Natural killer cell treated with Interleukin-12 subunit alpha and Interleukin-12 subunit beta and Interleukin-15 and Interleukin-18, amount 100 ng/mL, for 72 hours (primary cell): ENCODE results near the gene SHISA8. TPM values are rescaled to one million over a fixed set of nuclear protein-coding genes. Genes with fewer than 3 reads are reported as not detected.
"Not testable (repeated sequence)": the region's sequence is repeated elsewhere in the genome, so short reads cannot be mapped to it uniquely, and the experiment has no call there.

ENCODE experiments used
- ATAC-seq, 2 donors: fragments of 150-1000 bp; cut with Tn5 transposase in 1 of 2; sonication (Bioruptor Pico), chemical (Tn5 transposase) in 1 of 2; 2 replicates each; pipeline ENCODE4 v1.10.0; 2021
- DNase-seq: peaks from one replicate; pipeline ENCODE4 v3.0.0; 2022; ENCODE audit warnings: low spot score
- H3K27ac Mint-ChIP-seq, 2 donors: 1 replicate in 1 of 2; 2 replicates in 1 of 2; pipeline ENCODE4 v1.8.0; 2022; ENCODE audit warnings: mixed read lengths in 2 of 2, mild to moderate bottlenecking in 1 of 2, moderate library complexity in 1 of 2
- H3K27me3 Mint-ChIP-seq, 2 donors: 1 replicate in 1 of 2; 2 replicates in 1 of 2; pipeline ENCODE4 v1.8.0; 2022; ENCODE audit warnings: mixed read lengths in 2 of 2
- H3K36me3 Mint-ChIP-seq: one replicate; pipeline ENCODE4 v1.8.0; 2022; ENCODE audit warnings: mixed read lengths
- H3K4me1 Mint-ChIP-seq, 2 donors: 1 replicate in 1 of 2; 2 replicates in 1 of 2; pipeline ENCODE4 v1.8.0; 2022; ENCODE audit warnings: low read depth in 2 of 2, mixed read lengths in 2 of 2, mild to moderate bottlenecking in 1 of 2
- H3K4me3 Mint-ChIP-seq: one replicate; pipeline ENCODE4 v1.8.0; 2022; ENCODE audit warnings: mixed read lengths
- H3K9me3 Mint-ChIP-seq: 2 replicates; pipeline ENCODE4 v1.8.0; 2022; ENCODE audit warnings: mixed read lengths
- total RNA-seq, 2 donors: library from RNA; stranded (reverse); gene quantifications; one replicate each; pipeline ENCODE4 v1.2.3, GENCODE V29; 2022

SHISA8 gene
- total RNA-seq, 2 donors from 2014 or later, result not detected

DNA sequence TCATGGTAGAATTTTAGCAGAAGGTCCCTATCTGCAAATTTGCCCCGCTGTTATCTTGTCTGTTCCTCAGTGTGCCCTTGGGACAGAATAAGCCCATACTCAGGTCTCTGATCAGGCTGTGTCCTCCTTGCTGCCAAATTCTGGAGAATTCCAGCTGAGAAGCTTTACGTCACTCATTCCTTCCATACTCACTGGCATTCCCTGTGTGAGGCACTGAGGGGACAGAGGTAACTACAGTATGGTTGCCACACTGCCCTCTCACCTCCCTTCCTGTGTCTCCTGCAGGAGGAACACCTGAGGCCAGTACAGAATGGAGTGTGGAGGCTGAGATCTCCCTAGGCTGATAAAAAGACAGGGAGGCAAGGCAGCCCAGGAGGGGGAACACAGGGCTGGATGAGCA lies 31.5 kb downstream of the SHISA8 start:
- no peak overlapping the region for H3K27ac Mint-ChIP-seq
- H3K9me3 Mint-ChIP-seq, result no peaks in the 10 kb centered on the region
- H3K4me1 Mint-ChIP-seq, result peaks cover 0 to 17% of the 10 kb centered on the region in 2 donors
- DNase-seq, result no peak
- no peak overlapping the region for H3K4me3 Mint-ChIP-seq
- no peak for ATAC-seq
- no peaks in the 10 kb centered on the region for H3K27me3 Mint-ChIP-seq
- H3K36me3 Mint-ChIP-seq, result peaks cover 40% of the 10 kb centered on the region

DNA sequence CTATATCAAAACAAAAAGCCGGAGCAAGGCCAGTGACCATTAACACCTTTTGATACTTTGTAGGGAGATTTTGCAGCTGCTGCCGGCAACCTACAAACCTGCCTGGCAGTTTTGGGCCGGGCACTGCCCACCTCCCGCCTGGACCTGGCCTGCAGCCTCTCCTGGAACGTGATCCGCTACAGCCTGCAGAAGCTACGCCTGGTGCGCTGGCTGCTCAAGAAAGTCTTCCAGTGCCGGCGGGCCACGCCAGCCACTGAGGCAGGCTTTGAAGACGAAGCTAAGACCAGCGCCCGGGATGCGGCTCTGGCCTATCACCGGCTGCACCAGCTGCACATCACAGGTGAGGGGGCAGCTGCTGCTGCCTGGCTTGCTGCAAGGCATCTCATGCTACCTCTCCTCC lies 34.2 kb downstream of the SHISA8 start:
- Mint-ChIP-seq H3K27me3 (no peaks in the 10 kb centered on the region), H3K4me1 (peaks cover 6 to 17% of the 10 kb centered on the region in 2 donors), H3K9me3 (no peaks in the 10 kb centered on the region), H3K27ac (no peak overlapping the region), H3K4me3 (no peak overlapping the region), H3K36me3 (peaks cover 37% of the 10 kb centered on the region)
- ATAC-seq (no peak), DNase-seq (no peak)

GRCh38 chr22:41876675-41877074 lies 38.2 kb downstream of the SHISA8 start:
- Mint-ChIP-seq H3K27me3 (no peaks in the 10 kb centered on the region), H3K36me3 (peaks cover 31% of the 10 kb centered on the region), H3K4me1 (peaks cover 6 to 18% of the 10 kb centered on the region in 2 donors), H3K27ac (peak overlapping the region in 1 of 2 donors; percentile 29), H3K4me3 (no peak overlapping the region), H3K9me3 (no peaks in the 10 kb centered on the region)
- ATAC-seq (no peak), DNase-seq (no peak)

DNA sequence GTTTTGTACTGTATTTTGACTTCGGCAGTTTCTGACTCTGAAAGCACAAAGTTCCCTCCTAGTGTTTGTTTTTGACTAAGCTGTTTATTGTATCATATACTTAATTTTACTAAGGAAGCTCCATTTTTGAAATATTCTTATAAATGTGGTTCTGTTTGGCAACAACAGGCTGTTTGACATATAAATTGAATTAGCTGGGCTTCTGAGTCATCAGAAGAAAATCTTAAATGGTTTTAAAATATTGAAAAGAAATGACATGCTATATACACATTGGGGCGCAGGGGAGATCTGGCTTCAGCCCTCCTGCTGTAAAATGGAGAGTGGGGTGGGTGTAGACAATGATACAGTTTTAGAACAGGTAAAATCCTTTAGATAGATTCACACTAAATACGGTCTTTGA lies 38.6 kb downstream of the SHISA8 start:
- H3K9me3 Mint-ChIP-seq, result no peaks in the 10 kb centered on the region
- H3K4me3 Mint-ChIP-seq, result no peak overlapping the region
- ATAC-seq (no peak), DNase-seq (no peak)
- no peaks in the 10 kb centered on the region for H3K27me3 Mint-ChIP-seq
- peaks cover 29% of the 10 kb centered on the region for H3K36me3 Mint-ChIP-seq
- peaks cover 6 to 18% of the 10 kb centered on the region in 2 donors for H3K4me1 Mint-ChIP-seq
- peak overlapping the region in 1 of 2 donors; percentile 29 for H3K27ac Mint-ChIP-seq

DNA sequence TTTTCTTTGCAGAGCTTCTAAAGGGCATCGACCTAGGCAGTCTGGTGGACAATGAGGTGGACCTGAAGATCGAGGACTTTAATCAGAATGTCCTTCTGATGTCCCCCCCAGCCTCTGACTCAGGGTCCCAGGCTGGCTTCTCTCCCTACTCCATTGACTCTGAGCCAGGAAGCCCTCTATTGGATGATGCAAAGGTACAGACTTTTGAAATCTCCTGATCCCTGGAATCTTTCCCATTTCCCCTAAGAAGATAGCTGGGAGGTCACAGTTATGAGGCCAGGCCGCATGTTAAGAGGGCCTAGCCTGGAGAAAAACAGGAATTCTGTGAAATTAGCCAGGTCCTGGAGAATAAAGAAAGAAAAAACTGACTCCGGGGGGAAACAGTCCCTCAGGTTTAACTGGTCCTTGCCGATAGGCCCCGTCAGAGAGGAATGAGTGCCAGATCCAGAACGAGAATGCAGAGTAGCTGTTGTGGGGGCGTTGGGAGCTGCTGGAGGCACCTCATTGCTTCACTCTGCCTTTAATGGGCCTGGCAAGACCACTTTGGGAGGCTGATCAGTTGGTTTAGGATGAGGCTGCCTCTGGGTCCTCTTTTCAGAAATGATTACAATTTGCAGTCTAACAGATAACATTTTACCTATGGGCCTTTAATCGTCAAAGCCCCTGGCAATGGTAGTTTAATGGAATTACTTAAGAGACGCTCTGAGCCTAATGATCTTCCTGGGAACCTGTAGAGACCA lies 39.2 kb downstream of the SHISA8 start:
- Mint-ChIP-seq H3K27ac (peak overlapping the region in 1 of 2 donors; percentile 29), H3K36me3 (peaks cover 29% of the 10 kb centered on the region), H3K9me3 (no peaks in the 10 kb centered on the region), H3K4me3 (no peak overlapping the region), H3K27me3 (no peaks in the 10 kb centered on the region), H3K4me1 (peaks cover 6 to 18% of the 10 kb centered on the region in 2 donors)
- DNase-seq (no peak), ATAC-seq (no peak)

GRCh38 chr22:41874090-41874489 lies 40.8 kb downstream of the SHISA8 start:
- Mint-ChIP-seq H3K4me3 (no peak overlapping the region), H3K27ac (no peak overlapping the region), H3K9me3 (no peaks in the 10 kb centered on the region), H3K4me1 (peaks cover 6 to 15% of the 10 kb centered on the region in 2 donors), H3K36me3 (peaks cover 26% of the 10 kb centered on the region), H3K27me3 (no peaks in the 10 kb centered on the region)
- no peak for DNase-seq
- no peak for ATAC-seq

GRCh38 chr22:41873391-41873790 lies 41.5 kb downstream of the SHISA8 start:
- no peak overlapping the region for H3K4me3 Mint-ChIP-seq
- ATAC-seq (peak; percentile 52 to 58), DNase-seq (no peak)
- H3K9me3 Mint-ChIP-seq, result no peaks in the 10 kb centered on the region
- H3K4me1 Mint-ChIP-seq, result peaks cover 6 to 12% of the 10 kb centered on the region in 2 donors
- peak overlapping the region in 1 of 2 donors; percentile 82 for H3K27ac Mint-ChIP-seq
- no peaks in the 10 kb centered on the region for H3K27me3 Mint-ChIP-seq
- peaks cover 20% of the 10 kb centered on the region for H3K36me3 Mint-ChIP-seq

DNA sequence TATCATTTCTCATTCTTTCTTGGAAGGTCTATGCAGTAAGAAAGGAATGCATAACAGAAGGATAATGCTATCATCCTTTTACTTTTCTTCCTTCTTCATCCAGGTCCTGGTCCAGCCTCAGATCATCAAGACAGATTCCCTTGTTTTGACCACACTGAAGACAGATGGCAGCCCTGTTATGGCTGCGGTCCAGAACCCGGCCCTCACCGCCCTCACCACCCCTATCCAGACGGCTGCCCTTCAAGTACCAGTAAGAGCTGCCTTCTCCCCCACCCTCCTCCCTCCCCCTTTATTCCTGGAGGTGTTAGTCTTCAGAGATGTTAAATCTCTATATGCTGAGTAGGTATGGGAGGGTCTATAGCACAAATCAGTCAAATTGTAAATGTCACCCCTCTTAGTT lies 44.1 kb downstream of the SHISA8 start:
- Mint-ChIP-seq H3K27me3 (no peaks in the 10 kb centered on the region), H3K4me3 (no peak overlapping the region), H3K9me3 (no peaks in the 10 kb centered on the region), H3K4me1 (peaks cover 0 to 19% of the 10 kb centered on the region in 2 donors), H3K27ac (peak overlapping the region in 1 of 2 donors; percentile 19), H3K36me3 (peaks cover 12% of the 10 kb centered on the region)
- no peak for ATAC-seq
- DNase-seq, result no peak

DNA sequence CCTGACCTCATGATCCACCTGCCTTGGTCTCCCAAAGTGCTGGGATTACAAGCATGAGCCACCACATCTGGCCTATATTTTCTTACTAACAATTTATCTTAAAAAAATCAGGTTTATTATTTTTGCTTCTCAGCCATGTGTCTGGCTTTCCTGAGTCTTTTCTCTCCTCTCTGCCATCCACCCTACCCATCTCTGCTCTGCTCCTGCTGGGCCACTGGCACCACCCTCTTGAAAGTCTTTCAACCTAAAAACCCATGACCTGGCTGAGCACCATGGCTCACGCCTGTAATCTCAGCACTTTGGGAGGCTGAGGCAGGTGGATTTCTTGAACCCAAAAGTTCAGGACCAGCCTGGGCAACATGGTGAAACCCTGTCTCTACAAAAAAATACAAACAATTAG lies 44.8 kb downstream of the SHISA8 start:
- ATAC-seq, H3K9me3 Mint-ChIP-seq, H3K4me3 Mint-ChIP-seq, DNase-seq, H3K27me3 Mint-ChIP-seq, H3K27ac Mint-ChIP-seq, H3K36me3 Mint-ChIP-seq: not testable (repeated sequence)
- H3K4me1 Mint-ChIP-seq, result peaks cover 0 to 21% of the 10 kb centered on the region in 2 donors

DNA sequence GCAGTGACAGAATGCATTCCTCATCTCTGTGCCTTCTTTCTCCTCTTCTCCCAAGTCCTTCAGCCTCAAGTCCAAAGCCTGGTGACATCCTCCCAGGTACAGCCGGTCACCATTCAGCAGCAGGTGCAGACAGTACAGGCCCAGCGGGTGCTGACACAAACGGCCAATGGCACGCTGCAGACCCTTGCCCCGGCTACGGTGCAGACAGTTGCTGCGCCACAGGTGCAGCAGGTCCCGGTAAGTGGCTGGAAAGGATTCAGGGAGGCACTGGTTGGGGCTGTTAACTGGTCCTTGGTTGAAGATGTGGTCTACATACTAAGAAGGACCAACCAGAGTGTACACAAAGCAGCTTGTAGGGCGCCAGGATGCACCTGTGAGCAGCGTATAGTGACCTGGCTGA lies 46.3 kb downstream of the SHISA8 start:
- Mint-ChIP-seq H3K4me3 (no peak overlapping the region), H3K36me3 (peaks cover 4% of the 10 kb centered on the region), H3K27me3 (no peaks in the 10 kb centered on the region), H3K9me3 (no peaks in the 10 kb centered on the region), H3K27ac (no peak overlapping the region), H3K4me1 (peaks cover under 1 to 21% of the 10 kb centered on the region in 2 donors)
- no peak for ATAC-seq
- DNase-seq, result no peak

GRCh38 chr22:41863472-41863871 lies 51.4 kb downstream of the SHISA8 start:
- ATAC-seq (no peak), DNase-seq (no peak)
- H3K36me3 Mint-ChIP-seq, result no peaks in the 10 kb centered on the region
- H3K4me1 Mint-ChIP-seq, result peaks cover 37 to 38% of the 10 kb centered on the region in 2 donors
- peak overlapping the region; percentile 82 to 91 for H3K27ac Mint-ChIP-seq
- no peaks in the 10 kb centered on the region for H3K27me3 Mint-ChIP-seq
- no peaks in the 10 kb centered on the region for H3K9me3 Mint-ChIP-seq
- H3K4me3 Mint-ChIP-seq, result peak overlapping the region; percentile 63

- Mint-ChIP-seq H3K27me3 (no peaks in the 10 kb centered on the region), H3K4me1 (peaks cover 43 to 45% of the 10 kb centered on the region in 2 donors), H3K4me3 (peak overlapping the region; percentile 63), H3K27ac (peak overlapping the region; percentile 82 to 91), H3K9me3 (no peaks in the 10 kb centered on the region), H3K36me3 (no peaks in the 10 kb centered on the region)
- DNase-seq (peak; percentile 64), ATAC-seq (peak; percentile 72 to 78)
Measured at GRCh38 chr22:41862530-41863266, 52.2 kb downstream of the SHISA8 start.

- H3K27ac Mint-ChIP-seq, result peak overlapping the region; percentile 82 to 91
- no peaks in the 10 kb centered on the region for H3K36me3 Mint-ChIP-seq
- peaks cover 47 to 51% of the 10 kb centered on the region in 2 donors for H3K4me1 Mint-ChIP-seq
- H3K4me3 Mint-ChIP-seq, result peak overlapping the region; percentile 63
- H3K27me3 Mint-ChIP-seq, result no peaks in the 10 kb centered on the region
- no peak for DNase-seq
- ATAC-seq, result peak in 1 of 2 donors; percentile 4
- H3K9me3 Mint-ChIP-seq, result no peaks in the 10 kb centered on the region
Measured at GRCh38 chr22:41862160-41862529, 52.7 kb downstream of the SHISA8 start.
